IPS-NIHi7 (cell line): ENCODE results near the gene ABHD6.
"Not testable (repeated sequence)": the region's sequence is repeated elsewhere in the genome, so short reads cannot be mapped to it uniquely, and the experiment has no call there.

ENCODE experiments used
- DNase-seq: peaks from one replicate; pipeline ENCODE4 v3.0.0; 2012; ENCODE audit warnings: mixed read lengths; ENCODE audit errors: extremely low spot score

The ABHD6 gene

GRCh38 chr3:58323529-58324390 lies 86.2 kb downstream of the ABHD6 start:
- DNase-seq, result no peak

GRCh38 chr3:58324391-58325390 lies 87.1 kb downstream of the ABHD6 start:
- no peak for DNase-seq

GRCh38 chr3:58325525-58325992 lies 88.0 kb downstream of the ABHD6 start:
- no peak for DNase-seq

- no peak for DNase-seq
Measured at GRCh38 chr3:58326267-58326900, 88.8 kb downstream of the ABHD6 start.

GRCh38 chr3:58329150-58329921 lies 91.7 kb downstream of the ABHD6 start:
- DNase-seq, result no peak

GRCh38 chr3:58329922-58330413 lies 92.4 kb downstream of the ABHD6 start:
- no peak for DNase-seq

GRCh38 chr3:58331593-58332152 lies 94.1 kb downstream of the ABHD6 start:
- DNase-seq, result no peak

- peak; percentile 82 for DNase-seq
Measured at GRCh38 chr3:58332575-58333188, 95.1 kb downstream of the ABHD6 start, which contains the start of gene PXK. Gene PXK, plus strand, starts transcription at chr3:58332892. Its CDS starts 97 bp downstream, at chr3:58332989.

GRCh38 chr3:58333206-58334012 lies 95.8 kb downstream of the ABHD6 start:
- peak; percentile 60 for DNase-seq

- DNase-seq, result no peak
Measured at GRCh38 chr3:58334013-58334321, 96.4 kb downstream of the ABHD6 start.

GRCh38 chr3:58334506-58334884 lies 96.9 kb downstream of the ABHD6 start:
- DNase-seq, result no peak

GRCh38 chr3:58335652-58335947 lies 98.0 kb downstream of the ABHD6 start:
- DNase-seq, result no peak

GRCh38 chr3:58336135-58336882 lies 98.7 kb downstream of the ABHD6 start:
- no peak for DNase-seq

- DNase-seq, result no peak
Measured at GRCh38 chr3:58337190-58337589, 99.6 kb downstream of the ABHD6 start.

GRCh38 chr3:58339146-58339545 lies 101.6 kb downstream of the ABHD6 start:
- not testable (repeated sequence) for DNase-seq

- no peak for DNase-seq
Measured at GRCh38 chr3:58340594-58341244, 103.1 kb downstream of the ABHD6 start.

GRCh38 chr3:58341376-58341775 lies 103.8 kb downstream of the ABHD6 start:
- DNase-seq, result no peak

- no peak for DNase-seq
Measured at GRCh38 chr3:58342676-58343075, 105.1 kb downstream of the ABHD6 start.
